Neural progenitor cell (in vitro differentiated cells): Measurements from ENCODE around the gene FREM1.

Experiments
- CTCF ChIP-seq: fragments of 200-600 bp; sonication (generic); IDR thresholded peaks from 2 replicates; pipeline ENCODE4 v1.5.1; 2017; ENCODE audit warnings: antibody characterized with exemption, mild to moderate bottlenecking
- EZH2 ChIP-seq: fragments of 200-600 bp; sonication (generic); IDR thresholded peaks from 2 replicates; pipeline ENCODE4 v1.6.1; 2017; ENCODE audit warnings: antibody characterized with exemption, mild to moderate bottlenecking, moderate library complexity
- EZH2phosphoT487 ChIP-seq: fragments of 200-600 bp; sonication (generic); IDR thresholded peaks from 2 replicates; pipeline ENCODE4 v1.6.1; 2017; ENCODE audit warnings: antibody characterized with exemption

GRCh38 chr9:14846871-14847311 is 63.3 kb downstream of the FREM1 start:
- peak; percentile 91 for TF ChIP-seq CTCF
- TF ChIP-seq EZH2 = no peak
- TF ChIP-seq EZH2phosphoT487 = no peak
